BJ (cell line): ENCODE measurements around the gene CCR8. TPM values are rescaled to one million over a fixed set of nuclear protein-coding genes. Genes with fewer than 3 reads are reported as not detected.

ENCODE experiments used
- polyA plus RNA-seq: library from polyadenylated mRNA; depleted of rRNA; stranded (reverse); fragments of >200 nt; gene quantifications from 2 replicates; pipeline ENCODE4 v1.2.3, GENCODE V29; 2011; rRNA removed

The CCR8 gene
- polyA plus RNA-seq, 1 experiment = not detected

Other genes starting within 250 kb of the CCR8 start
- 58.3 and 87.0 TPM in 2 replicates for gene GORASP1, start 222.1 kb upstream of the CCR8 start, polyA plus RNA-seq
- 2.3 and 3.1 TPM in 2 replicates for gene TTC21A, start 222.0 kb upstream of the CCR8 start, polyA plus RNA-seq
- 8.1 and 14.8 TPM in 2 replicates for gene CSRNP1, start 176.1 kb upstream of the CCR8 start, polyA plus RNA-seq
- gene XIRP1, start 137.1 kb upstream of the CCR8 start, polyA plus RNA-seq = 0.04 and 0.05 TPM in 2 replicates
- 0.45 and 0.51 TPM in 2 replicates for gene CX3CR1, start 49.7 kb upstream of the CCR8 start, polyA plus RNA-seq
- gene SLC25A38, start 53.7 kb downstream of the CCR8 start, polyA plus RNA-seq = 48.7 and 49.8 TPM in 2 replicates
- 3,181 and 4,053 TPM in 2 replicates for gene RPSA, start 77.0 kb downstream of the CCR8 start, polyA plus RNA-seq
- not detected in 2 replicates for gene MOBP, start 138.0 kb downstream of the CCR8 start, polyA plus RNA-seq